ENCODE results near the gene TAS2R30.
"Not testable (repeated sequence)": the region's sequence is repeated elsewhere in the genome, so short reads cannot be mapped to it uniquely, and the experiment has no call there.

Gene TAS2R30

GRCh38 chr12:11134305-11134704 is at the start of gene TAS2R30:
Gene TAS2R30 (minus strand): TSS chr12:11134644. CDS start chr12:11134244, 400 bp downstream.
- no peak for DNase-seq

DNA sequence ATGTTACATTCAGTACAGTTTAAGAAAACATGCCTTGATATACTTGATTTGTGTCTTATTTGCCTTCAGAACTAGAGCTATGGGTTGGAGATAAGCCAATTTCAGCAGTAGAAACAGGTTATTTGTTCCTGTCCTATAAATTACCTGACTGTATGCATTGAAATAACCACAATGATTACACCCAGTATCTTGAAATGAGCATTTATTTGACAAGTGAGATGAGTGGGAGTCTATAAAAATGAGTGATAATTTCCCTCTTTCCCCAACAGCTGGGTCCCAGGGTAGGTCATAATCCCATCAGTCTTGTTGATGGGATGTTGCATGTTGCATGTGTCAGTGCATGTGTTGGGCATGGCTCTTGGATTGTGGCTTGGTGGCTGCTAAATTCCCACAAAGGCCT is 48.6 kb upstream of the TAS2R30 start:
- DNase-seq = no peak

DNA sequence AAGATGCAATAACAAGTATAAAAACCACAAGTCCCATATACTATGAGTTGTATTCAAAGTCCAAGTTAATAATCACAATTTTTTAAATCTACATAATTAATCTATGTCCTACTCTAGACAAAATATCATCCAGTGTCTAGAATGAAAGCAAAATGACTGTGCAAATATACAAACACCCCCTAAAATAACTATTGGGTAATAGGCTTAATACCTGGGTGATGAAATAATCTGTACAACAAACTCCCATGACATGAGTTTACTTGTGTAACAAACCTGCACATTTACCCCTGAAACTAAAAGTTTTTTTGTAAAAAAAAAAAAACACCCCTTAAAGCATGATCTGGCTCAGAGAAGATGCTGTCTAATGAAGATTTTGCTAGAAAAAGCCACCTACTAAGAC is 48.1 kb upstream of the TAS2R30 start:
- no peak for DNase-seq

DNA sequence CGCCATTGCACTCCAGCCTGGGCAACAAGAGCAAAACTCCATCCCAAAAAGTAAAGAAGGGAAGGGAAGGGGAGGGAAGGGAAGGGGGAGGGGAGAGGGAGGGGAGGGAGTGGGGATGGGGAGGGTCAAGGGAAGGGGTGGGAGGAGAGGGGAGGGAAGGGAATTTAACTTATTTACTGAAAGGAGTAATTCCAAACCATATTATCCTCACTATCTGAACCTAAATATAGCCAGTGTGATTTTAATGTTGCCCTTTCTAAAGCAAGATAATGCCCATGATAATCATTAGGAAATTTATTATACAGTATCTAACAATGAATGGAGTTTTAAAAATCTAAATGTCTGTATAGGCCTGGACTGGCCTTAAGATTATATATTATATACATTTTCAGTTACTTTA is 43.8 kb upstream of the TAS2R30 start:
- no peak for DNase-seq

- DNase-seq = no peak
Observed at GRCh38 chr12:11174022-11174421, 39.6 kb upstream of the TAS2R30 start.

- DNase-seq = no peak
Observed at GRCh38 chr12:11171969-11172675, 37.7 kb upstream of the TAS2R30 start.

- peak; percentile 92 for DNase-seq
Observed at GRCh38 chr12:11171145-11171968, 36.9 kb upstream of the TAS2R30 start, which contains the start of gene SMIM10L1. Gene SMIM10L1 (plus strand): TSS chr12:11171194. CDS start chr12:11171357, 163 bp downstream.

DNA sequence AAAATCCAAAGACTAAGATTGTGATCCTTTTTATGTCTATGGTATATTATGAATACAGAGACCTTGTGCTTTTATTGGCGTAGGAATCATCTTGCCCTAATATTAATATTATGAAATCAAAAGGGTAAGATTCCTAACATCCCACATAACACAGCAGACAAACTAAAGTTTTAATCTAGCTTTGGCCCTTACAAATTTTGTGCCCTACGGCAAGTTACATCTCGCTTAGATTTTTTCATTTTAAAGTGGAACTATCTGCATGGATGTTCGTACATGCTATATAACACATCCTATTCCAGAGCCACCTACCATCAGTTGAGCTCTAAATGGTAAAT is 36.3 kb upstream of the TAS2R30 start:
- no peak for DNase-seq

DNA sequence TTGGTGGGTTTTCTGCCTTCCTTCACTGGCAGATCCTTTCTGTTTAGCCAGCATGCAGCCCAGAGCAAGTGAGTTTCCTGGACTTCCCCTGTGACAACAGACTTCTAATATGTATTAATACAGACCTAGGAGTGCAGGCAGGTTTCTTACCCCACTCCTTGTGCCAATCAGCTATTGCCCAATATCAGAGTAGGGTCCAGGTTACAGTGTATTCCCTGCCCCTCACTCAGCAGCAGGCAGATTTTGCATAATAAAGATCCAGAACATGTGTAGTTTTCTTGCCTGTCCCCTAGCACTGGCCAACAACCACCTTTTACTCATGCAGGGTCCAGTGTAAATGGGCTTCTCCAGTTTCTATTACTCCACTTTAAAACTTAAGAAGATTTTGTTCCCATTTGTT is 31.9 kb upstream of the TAS2R30 start:
- no peak for DNase-seq

DNA sequence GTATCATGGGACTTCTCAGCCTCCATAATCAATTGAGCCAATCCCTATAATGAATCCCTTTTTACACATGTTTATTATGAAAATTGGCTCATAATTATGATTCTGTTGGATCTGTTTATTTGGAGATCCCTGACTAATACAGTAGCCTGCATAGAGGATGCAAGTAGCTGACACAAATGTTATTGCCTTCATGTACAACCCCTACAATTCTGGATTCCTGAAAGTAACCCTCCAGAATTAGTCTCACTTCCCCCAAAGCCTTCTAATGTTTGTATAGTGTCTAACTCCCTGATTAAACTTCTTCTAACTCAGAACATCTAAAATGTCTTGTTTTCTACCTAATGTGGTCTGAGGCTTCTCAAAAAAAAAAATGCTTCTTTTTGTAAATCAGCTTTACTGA is 29.9 kb upstream of the TAS2R30 start:
- no peak for DNase-seq

DNA sequence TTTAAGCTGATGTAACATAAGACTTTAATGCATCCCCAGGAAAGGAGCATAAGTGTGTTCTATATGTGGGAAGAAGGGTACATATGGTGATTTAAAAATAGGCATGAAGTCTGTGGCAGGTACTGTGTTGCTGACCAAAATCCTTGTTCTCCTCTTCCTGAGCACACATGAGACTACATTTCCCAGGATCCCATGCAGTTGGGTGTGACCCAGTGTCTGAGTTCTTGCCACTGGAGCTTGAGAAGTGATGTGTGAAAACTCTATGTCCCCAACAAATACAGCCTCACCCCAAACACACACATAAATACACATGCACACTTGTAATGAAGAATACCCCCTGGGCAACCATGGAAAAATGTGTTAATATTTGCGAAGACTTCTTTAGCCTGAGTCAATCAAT is 28.1 kb upstream of the TAS2R30 start:
- DNase-seq = no peak

- no peak for DNase-seq
Observed at GRCh38 chr12:11158885-11159444, 24.5 kb upstream of the TAS2R30 start.

DNA sequence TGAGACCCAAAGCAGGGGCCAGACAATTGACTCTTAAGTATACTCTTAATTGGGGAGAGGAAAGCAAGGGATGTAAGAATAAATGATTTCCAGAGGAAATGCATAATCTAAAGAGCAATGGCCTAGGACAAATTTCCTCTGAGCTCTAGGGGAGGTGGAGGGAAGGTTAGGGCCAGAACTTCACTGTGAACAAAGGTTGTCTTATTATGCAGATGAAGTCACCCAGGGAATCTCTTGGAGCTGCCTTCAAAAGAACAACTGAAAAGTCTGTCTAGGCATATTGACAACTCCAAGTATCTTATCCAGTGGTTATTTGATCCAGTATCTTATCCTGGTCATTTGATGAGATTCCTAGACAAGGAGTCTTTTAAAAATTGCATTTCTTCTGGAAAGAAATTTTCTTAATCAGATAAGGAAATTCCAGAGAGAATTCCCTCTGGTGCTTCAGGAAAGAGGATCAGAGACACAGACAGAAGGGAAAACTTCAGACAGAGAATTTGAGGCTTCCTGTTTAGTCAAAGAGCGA is 20.0 kb upstream of the TAS2R30 start:
- DNase-seq = no peak

DNA sequence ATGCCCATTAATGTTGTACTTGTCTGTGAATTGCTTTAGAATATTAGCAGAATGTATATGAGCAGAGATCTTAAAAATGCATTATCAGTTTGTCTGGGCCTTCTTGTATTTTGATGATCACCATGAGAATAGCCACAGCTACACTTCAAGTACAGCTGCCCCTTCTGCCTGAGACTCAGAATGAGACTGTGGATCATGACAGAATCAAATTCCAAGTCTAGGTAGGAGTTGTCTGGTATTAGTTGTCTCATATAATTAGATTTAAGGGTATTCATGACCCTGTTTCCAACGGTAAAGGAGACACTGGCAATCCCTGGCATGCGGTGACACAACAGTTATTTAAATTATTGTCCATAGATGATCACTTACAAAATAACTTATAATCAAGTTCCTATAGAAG is 18.3 kb upstream of the TAS2R30 start:
- no peak for DNase-seq

GRCh38 chr12:11150832-11151231 is 16.4 kb upstream of the TAS2R30 start:
- no peak for DNase-seq

GRCh38 chr12:11147420-11147819 is 13.0 kb upstream of the TAS2R30 start:
- no peak for DNase-seq

GRCh38 chr12:11144297-11144696 is 9.9 kb upstream of the TAS2R30 start:
- no peak for DNase-seq

GRCh38 chr12:11143352-11143751 is 8.9 kb upstream of the TAS2R30 start:
- DNase-seq = no peak

DNA sequence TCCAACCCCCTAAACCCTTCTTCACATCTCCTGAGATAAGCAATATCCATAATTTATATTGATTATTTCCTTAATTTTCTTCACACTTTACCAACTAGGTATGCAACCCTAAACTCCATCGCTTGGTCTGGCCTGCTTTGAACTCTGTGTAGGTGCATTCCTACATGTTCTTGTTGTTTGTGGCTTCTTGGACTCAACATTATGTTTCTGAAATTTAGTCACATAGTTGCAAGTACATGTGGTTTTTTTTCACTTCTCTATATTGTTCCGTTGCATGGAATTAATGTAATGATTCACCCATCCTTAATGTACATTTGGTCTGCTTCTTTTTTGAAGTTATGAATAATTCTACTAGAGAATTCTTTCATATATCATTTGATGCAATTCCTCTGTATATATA is 1.6 kb upstream of the TAS2R30 start:
- DNase-seq = peak; percentile 16

DNA sequence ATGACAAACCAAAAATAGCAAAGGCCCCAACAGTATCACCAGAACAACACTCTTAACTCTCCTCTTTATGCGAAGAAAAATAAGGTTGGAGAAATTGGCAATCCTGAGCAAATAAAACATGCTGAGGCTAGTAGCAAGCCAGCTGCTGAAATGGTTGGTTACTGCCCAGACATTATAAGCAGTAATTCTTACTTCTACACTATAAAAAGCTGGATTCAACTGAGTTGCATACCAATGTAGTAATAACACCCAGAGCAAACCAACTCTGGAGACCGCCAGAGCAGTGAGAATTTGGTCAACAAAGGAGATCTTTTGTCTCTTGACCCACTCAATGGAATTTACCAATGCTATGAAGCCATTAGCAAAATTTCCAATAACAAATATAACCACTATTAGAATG is 628 bp downstream of the TAS2R30 start:
- DNase-seq = no peak

GRCh38 chr12:11133162-11133561 is 1.3 kb downstream of the TAS2R30 start:
- DNase-seq = no peak

DNA sequence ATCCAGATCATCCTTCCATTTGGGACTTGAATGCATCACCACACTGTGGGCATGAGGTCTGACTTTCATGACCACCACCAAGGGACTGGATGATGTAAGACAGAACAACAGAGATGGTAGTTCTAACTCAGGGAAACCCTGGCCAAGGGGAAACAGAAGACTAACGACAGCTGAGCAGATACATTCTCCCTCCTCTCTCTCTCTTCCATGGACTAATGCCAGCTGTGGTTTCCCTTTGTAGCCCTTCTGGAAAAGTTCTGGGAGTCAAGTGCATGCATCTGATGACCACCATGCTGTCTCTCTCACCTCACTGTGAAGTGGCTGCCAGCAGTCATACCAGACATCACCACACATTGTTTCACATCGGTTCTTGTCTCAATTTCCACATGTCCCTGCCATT is 3.4 kb downstream of the TAS2R30 start:
- no peak for DNase-seq

DNA sequence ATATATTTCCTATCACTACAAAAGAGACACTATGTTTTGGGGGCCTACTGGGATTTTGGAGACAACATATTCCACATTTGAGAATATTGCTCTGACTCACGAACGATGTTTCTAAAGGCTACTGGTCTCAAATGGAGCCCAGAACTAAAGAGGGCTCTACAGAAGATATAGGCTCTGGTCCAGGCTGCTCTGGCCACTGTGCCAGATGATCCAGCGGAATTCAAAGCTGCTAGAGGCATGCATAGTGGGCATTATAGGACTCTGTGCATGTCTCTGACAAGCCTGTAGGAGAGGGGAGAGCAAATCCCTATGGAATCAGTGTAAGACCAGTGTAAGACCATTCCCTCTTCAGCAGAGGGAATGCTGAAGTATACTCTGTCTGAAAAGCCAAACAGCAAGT is 4.1 kb downstream of the TAS2R30 start:
- DNase-seq = no peak

DNA sequence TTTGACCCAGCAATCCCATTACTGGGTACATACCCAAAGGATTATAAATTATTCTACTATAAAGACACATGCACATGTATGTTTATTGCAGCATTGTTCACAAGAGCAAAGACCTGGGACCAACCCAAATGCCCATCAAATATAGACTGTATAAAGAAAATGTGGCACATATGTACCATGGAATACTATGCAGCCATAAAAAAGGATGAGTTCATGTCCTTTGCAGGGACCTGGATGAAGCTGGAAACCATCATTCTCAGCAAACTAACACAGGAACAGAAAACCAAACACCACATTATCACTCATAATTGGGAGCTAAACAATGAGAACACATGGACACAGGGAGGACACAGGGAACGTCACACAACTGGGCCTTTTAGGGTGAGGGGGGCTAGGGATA is 20.3 kb downstream of the TAS2R30 start:
- not testable (repeated sequence) for DNase-seq

All from activated CD4-positive, alpha-beta T cell treated with anti-CD3 and anti-CD28 coated beads, Interleukin-2, amount 50 U/mL, for 16 hours (primary cell).